HG02943 (cell line): ENCODE measurements around the gene ACVR1B.

Experiments
- ATAC-seq: cut with Tn5 transposase; IDR thresholded peaks from one replicate; pipeline ENCODE4 v1.9.1; 2021; ENCODE audit warnings: mild to moderate bottlenecking, low read depth, moderate library complexity; ENCODE audit not compliant: unreplicated experiment

Gene ACVR1B

GRCh38 chr12:52003016-52003550 lies 51.6 kb downstream of the ACVR1B start:
- no peak for ATAC-seq

GRCh38 chr12:52003591-52003990 lies 52.1 kb downstream of the ACVR1B start:
- ATAC-seq = no peak

- ATAC-seq = no peak
These were observed 52.6 kb downstream of the ACVR1B start for GRCh38 chr12:52004042-52004648.

- no peak for ATAC-seq
These were observed 53.9 kb downstream of the ACVR1B start for GRCh38 chr12:52005218-52005902.

DNA sequence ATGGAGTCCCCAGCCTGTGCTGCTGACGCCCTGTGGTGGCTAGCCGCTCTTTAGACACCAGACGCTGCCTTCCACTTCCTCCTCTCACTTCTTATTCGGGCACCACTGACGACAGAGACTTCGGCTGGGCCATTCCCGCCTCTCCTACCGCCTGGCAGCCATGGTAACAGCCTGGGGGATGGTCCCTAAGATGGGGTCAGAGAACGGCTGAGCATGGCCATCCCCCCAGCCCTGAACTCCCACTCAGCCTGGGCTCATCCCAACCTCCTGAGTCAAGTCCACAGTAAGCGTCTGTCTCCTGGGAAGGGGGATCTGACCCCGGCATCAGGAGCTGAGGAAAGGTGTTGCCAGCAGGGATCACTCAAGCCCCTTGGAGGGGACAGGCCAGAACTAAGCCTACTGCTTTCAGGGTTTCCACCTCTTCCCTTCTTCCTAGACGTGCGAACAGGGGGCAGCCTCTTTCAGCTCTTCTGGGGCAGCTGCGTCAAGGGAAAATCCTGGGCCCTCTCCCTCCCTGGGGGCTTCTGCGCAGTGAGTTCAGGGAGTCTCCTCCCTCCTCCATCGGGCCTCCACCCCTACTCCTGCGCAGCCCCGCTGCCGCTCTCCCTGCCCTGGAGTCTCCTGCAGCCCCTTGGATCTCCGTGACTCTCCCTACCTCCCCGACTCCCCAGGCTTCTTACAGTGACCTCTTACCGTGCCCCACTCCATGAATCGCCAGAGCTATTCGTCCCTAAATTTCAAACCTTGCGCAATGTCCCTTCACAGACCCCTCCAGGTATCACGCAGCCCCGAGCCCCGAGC lies 54.6 kb downstream of the ACVR1B start:
- no peak for ATAC-seq

GRCh38 chr12:52006726-52007157 lies 55.2 kb downstream of the ACVR1B start, which contains the start of gene TAMALIN:
TAMALIN (plus strand) TSS chr12:52006946; CDS start chr12:52007020, 74 bp downstream.
- no peak for ATAC-seq

- ATAC-seq = no peak
These were observed 55.8 kb downstream of the ACVR1B start for GRCh38 chr12:52007158-52007921.

DNA sequence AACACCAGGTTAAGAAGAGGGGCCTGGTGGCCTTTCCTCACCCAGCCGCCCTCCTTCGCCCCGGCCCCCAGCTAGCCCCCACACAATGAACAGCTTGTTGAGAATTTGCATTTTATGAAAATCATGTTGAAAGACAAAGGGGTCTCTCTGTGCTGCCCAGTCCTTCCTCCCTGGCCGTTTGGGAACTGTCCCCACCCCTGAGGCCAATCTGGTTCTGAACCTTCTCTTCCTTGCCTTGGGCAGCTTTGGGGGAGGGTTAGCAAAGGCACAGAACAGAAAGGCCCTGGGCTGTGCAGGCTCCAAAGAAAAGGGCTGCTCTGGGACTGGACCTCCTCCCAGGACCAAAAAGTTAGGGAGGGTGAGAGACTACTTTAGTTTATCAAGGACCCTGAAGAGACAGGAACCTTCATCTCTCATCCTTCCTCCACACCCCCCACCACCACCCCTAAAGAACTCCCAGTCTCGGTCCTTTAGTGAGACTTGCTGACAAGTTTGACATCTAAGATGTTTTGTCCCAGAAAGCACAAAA lies 56.5 kb downstream of the ACVR1B start:
- ATAC-seq = no peak

GRCh38 chr12:52009081-52009751 lies 57.7 kb downstream of the ACVR1B start:
- ATAC-seq = no peak

DNA sequence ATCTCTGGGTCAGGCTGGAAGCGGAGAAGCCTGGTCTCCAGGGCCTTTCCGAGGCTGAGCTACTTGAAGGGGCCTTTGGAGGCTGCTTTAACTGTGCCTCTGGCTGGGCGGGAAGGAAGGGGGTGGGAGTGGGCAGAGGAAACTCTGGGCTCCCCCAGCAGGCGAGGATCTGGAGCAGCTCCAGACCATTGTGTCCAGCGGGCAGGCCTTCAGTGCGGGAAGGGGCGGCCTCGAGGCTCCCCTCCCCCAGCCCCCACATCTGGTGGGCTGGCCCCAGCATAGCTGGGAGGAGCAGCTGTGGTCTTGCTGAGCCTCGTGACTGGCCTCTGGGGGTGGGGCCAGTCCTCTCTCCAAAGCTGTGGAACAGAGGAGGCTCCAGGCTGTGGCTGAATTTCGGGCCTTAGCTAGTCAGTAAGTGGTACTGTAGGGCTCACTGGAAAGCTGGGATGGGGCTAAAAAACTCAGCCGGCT lies 58.7 kb downstream of the ACVR1B start:
- ATAC-seq = no peak

DNA sequence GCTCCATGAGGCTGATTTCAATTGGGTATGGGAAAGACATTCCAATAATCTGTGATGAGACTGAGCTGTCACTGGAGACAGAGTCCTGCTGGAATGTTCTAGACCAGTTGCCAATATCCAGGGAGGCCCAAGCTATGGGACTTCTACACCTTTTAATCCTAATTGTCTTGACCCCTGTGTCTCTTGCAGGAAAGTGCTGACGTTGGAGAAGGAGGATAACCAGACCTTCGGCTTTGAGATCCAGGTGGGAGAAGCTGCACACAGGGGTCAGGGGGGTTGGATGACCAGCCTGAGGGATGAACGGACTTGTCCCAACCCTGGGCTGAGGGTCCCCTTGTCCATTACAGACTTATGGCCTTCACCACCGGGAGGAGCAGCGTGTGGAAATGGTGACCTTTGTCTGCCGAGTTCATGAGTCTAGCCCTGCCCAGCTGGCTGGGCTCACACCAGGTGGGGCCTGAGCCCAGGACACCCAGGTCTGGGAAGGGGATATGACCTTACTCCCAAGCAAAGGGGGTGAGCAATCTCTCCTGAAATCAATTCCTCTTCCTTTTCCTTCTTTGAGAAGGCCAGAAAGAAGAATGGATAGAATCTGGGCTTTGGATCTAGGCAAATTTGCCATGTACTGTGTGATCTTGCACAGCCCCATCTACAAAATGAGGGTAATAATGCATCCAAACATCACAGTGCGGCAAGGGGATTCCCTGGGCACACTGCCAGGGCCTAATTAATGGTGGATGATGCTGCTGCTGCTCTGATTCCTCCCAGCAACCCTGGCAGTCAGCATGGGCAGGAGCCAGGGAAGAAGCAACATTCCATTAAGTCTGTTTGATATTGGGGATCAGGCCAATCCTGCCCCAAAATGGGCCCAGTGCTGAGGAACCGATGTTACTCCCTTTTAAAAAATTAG lies 59.4 kb downstream of the ACVR1B start:
- ATAC-seq = no peak

DNA sequence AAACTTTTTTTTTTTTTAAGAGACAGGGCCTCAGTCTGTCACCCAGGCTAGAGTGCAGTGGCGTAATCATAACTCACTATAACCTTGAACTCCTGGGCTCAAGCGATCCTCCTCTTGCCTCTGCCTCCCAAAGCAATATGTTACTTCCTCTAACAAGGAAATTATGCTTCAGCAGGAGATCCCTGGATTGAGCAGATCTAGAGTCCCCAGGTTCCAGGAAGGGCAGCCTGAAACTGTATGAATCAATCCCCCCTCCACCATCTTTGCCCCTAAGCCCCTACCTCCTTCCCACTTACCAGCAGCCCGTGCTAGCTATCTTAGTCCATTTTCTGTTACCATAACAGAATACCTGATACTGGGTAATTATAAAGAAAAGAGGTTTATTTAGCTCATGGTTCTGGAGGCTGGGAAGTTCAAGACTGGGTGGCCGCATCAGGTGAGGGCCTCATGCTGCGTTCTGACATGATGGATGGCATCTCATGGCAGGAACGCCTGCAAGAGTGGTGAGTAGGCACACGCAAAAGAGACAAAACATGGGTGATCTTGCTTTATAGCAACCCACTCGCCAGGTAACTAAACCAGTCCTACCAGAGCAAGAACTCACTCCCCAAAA lies 60.2 kb downstream of the ACVR1B start:
- ATAC-seq = no peak

GRCh38 chr12:52013626-52014310 lies 62.3 kb downstream of the ACVR1B start:
- ATAC-seq = no peak

- no peak for ATAC-seq
These were observed 63.4 kb downstream of the ACVR1B start for GRCh38 chr12:52014567-52015530.

GRCh38 chr12:52015532-52016041 lies 64.1 kb downstream of the ACVR1B start:
- ATAC-seq = no peak

- no peak for ATAC-seq
These were observed 67.1 kb downstream of the ACVR1B start for GRCh38 chr12:52018433-52019112.
